Fibroblast of lung (primary cell): ENCODE data around the gene CDYL. TPM values are rescaled to one million over a fixed set of nuclear protein-coding genes. Genes with fewer than 3 reads are reported as not detected.

ENCODE experiments used
- DNase-seq, 2 donors: peaks; one replicate each; pipeline versions ENCODE4 v3.0.0 to v3.0.0-alpha.2; 2010; ENCODE audit warnings: low read depth in 2 of 2
- H2AFZ ChIP-seq: 2 replicates; pipeline ENCODE4 v1.5.1; 2012; ENCODE audit warnings: low read length, control low read depth, inconsistent platforms
- H3K27ac ChIP-seq: 2 replicates; pipeline ENCODE4 v1.5.1; 2011; ENCODE audit warnings: low read length, control low read depth; ENCODE audit not compliant: insufficient read depth
- H3K27me3 ChIP-seq: 2 replicates; pipeline ENCODE4 v1.5.1; 2011; ENCODE audit warnings: mild to moderate bottlenecking, low read length; ENCODE audit not compliant: control insufficient read depth, insufficient read depth
- H3K36me3 ChIP-seq: 2 replicates; pipeline ENCODE4 v1.5.1; 2011; ENCODE audit warnings: low read length; ENCODE audit not compliant: control insufficient read depth, insufficient read depth
- H3K4me1 ChIP-seq: 2 replicates; pipeline ENCODE4 v1.5.1; 2011; ENCODE audit warnings: low read length; ENCODE audit not compliant: control insufficient read depth, insufficient read depth; ENCODE audit errors: extremely low read depth
- H3K4me2 ChIP-seq: 2 replicates; pipeline ENCODE4 v1.5.1; 2011; ENCODE audit warnings: low read length, control low read depth; ENCODE audit not compliant: insufficient read depth; ENCODE audit errors: extremely low read depth
- H3K4me3 ChIP-seq, 4 experiments: fragments of 200-600 bp in 1 of 4; sonication (generic) in 1 of 4; replicated peaks in 1 of 4; 2 replicates each; pipeline ENCODE4 v1.5.1; 2011 to 2016; ENCODE audit warnings: low read length in 4 of 4, low read depth in 3 of 4, mild to moderate bottlenecking in 3 of 4, control low read depth in 2 of 4, inconsistent platforms in 1 of 4, mixed read lengths in 1 of 4; ENCODE audit not compliant: insufficient read depth in 1 of 4; ENCODE audit errors: control extremely low read depth in 1 of 4
- H3K79me2 ChIP-seq: 2 replicates; pipeline ENCODE4 v1.5.1; 2012; ENCODE audit warnings: mild to moderate bottlenecking, low read length, inconsistent platforms; ENCODE audit not compliant: control insufficient read depth, insufficient read depth
- H3K9ac ChIP-seq: 2 replicates; pipeline ENCODE4 v1.5.1; 2011; ENCODE audit warnings: mild to moderate bottlenecking, low read length, control low read depth; ENCODE audit not compliant: insufficient read depth
- H3K9me3 ChIP-seq: 2 replicates; pipeline ENCODE4 v1.5.1; 2012; ENCODE audit warnings: low read depth, low read length; ENCODE audit not compliant: control insufficient read depth, insufficient read depth
- H4K20me1 ChIP-seq: 2 replicates; pipeline ENCODE4 v1.5.1; 2011; ENCODE audit warnings: low read length; ENCODE audit not compliant: control insufficient read depth, insufficient read depth; ENCODE audit errors: extremely low read depth
- EZH2 ChIP-seq: IDR thresholded peaks from 2 replicates; pipeline ENCODE4 v1.5.1; 2012; ENCODE audit warnings: low read length, control low read depth, mild to moderate bottlenecking; ENCODE audit errors: missing control alignments
- polyA plus RNA-seq, 2 donors: library from polyadenylated mRNA; depleted of rRNA in 1 of 2; stranded (reverse) in 1 of 2; unstranded in 1 of 2; fragments of >200 nt; gene quantifications; 2 replicates each; pipeline ENCODE4 v1.2.1, GENCODE V29; 2011 to 2012; ENCODE audit warnings: missing spikeins in 1 of 2
- total RNA-seq: library from RNA; depleted of rRNA; stranded (reverse); fragments of >200 nt; gene quantifications from 2 replicates; pipeline ENCODE4 v1.2.1, GENCODE V29; 2014
- TF ChIP-seq, protein P1 (sequence below), 2 donors: IDR thresholded peaks in 1 of 2; conservative IDR thresholded peaks in 1 of 2; 1 replicate in 1 of 2; 2 replicates in 1 of 2; pipeline ENCODE4 v1.5.1; 2011 to 2012; ENCODE audit warnings: low read length in 2 of 2, control low read depth in 1 of 2, inconsistent platforms in 1 of 2, low read depth in 1 of 2, mild to moderate bottlenecking in 1 of 2

Gene CDYL
- total and polyA plus RNA-seq, 2 donors (not counting 1 experiment from before 2014, with no cell fraction given) = 20.6 to 24.9 TPM

DNA sequence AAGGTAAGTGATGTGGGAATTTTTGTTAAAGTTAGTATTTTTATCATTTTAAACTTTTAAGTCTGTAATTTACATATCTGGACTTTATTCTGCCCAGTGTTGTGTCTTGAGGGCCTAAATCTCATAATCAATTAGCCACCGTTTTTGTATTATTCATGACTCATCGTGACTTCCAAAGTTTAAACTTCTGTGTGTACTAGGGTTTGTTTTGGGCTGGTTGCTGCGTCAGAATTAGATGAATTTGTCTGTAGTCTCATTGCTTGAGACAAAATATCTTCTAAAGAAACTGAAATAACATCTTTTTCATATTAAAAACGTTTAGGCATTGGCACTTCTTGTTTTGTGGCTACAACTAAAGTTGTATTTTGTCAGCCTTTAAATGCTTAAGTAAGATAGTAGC is 41.3 kb downstream of the CDYL start:
- H3K9me3 ChIP-seq = no peaks in the 10 kb centered on the region
- no peak overlapping the region for H3K9ac ChIP-seq
- no peaks in the 10 kb centered on the region for H3K27me3 ChIP-seq
- H3K79me2 ChIP-seq = peaks cover 46% of the 10 kb centered on the region
- H3K4me3 ChIP-seq = no peak overlapping the region
- no peak overlapping the region for H3K4me2 ChIP-seq
- no peaks in the 10 kb centered on the region for H3K36me3 ChIP-seq
- no peak overlapping the region for H2AFZ ChIP-seq
- no peak overlapping the region for H3K27ac ChIP-seq
- DNase-seq = peak in 1 of 2 donors; percentile 56
- no peak for TF ChIP-seq EZH2
- TF ChIP-seq, protein P1, sequence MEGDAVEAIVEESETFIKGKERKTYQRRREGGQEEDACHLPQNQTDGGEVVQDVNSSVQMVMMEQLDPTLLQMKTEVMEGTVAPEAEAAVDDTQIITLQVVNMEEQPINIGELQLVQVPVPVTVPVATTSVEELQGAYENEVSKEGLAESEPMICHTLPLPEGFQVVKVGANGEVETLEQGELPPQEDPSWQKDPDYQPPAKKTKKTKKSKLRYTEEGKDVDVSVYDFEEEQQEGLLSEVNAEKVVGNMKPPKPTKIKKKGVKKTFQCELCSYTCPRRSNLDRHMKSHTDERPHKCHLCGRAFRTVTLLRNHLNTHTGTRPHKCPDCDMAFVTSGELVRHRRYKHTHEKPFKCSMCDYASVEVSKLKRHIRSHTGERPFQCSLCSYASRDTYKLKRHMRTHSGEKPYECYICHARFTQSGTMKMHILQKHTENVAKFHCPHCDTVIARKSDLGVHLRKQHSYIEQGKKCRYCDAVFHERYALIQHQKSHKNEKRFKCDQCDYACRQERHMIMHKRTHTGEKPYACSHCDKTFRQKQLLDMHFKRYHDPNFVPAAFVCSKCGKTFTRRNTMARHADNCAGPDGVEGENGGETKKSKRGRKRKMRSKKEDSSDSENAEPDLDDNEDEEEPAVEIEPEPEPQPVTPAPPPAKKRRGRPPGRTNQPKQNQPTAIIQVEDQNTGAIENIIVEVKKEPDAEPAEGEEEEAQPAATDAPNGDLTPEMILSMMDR (conservative IDR thresholded peaks at IDR 0.05 in 1 of 2, IDR thresholded peaks at IDR 0.05 in 1 of 2; ENCODE audit: low read depth in 1 of 2, low read length in 2 of 2) = no peak
- H4K20me1 ChIP-seq = no peaks in the 10 kb centered on the region
- no peaks in the 10 kb centered on the region for H3K4me1 ChIP-seq

DNA sequence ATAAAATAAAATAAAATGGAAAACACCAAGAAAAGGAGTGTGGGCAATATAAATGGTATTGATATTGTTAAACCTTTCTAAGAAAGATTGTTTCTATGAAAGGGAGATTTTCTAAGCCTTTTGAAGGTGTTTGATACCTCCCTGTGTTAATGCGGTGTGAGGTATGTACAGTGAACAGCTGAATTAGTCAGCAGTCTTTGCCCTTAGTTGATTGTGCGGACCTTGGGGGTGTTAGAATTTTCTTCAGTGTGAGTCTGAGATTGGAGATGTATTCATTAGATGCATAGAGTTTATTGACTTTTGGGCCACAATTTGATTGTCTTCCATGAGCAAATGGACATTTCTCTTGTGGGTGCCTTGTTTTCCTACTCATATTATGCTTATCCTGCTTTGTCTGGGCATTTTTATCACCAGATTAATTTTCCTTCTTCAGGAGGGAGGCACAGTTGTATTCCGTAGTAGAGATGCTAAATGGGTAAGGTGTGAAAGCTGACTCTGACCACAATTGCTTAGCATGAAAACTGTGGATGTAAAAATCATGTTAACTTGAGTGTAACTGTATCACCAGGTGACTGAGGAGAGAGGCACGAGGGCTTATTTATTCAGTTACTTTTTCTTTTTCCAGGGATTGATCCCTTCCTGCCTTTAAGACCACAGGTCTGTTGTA is 42.2 kb downstream of the CDYL start:
- Histone ChIP-seq H3K9me3 (no peaks in the 10 kb centered on the region), H3K27ac (no peak overlapping the region), H3K27me3 (no peaks in the 10 kb centered on the region), H3K36me3 (no peaks in the 10 kb centered on the region), H3K9ac (no peak overlapping the region), H4K20me1 (no peaks in the 10 kb centered on the region), H3K4me2 (no peak overlapping the region), H3K4me1 (no peaks in the 10 kb centered on the region), H2AFZ (no peak overlapping the region), H3K4me3 (no peak overlapping the region), H3K79me2 (peaks cover 45% of the 10 kb centered on the region)
- TF ChIP-seq, protein P1 (conservative IDR thresholded peaks at IDR 0.05 in 1 of 2, IDR thresholded peaks at IDR 0.05 in 1 of 2; ENCODE audit: low read depth in 1 of 2, low read length in 2 of 2) = no peak
- no peak for TF ChIP-seq EZH2
- DNase-seq = no peak

DNA sequence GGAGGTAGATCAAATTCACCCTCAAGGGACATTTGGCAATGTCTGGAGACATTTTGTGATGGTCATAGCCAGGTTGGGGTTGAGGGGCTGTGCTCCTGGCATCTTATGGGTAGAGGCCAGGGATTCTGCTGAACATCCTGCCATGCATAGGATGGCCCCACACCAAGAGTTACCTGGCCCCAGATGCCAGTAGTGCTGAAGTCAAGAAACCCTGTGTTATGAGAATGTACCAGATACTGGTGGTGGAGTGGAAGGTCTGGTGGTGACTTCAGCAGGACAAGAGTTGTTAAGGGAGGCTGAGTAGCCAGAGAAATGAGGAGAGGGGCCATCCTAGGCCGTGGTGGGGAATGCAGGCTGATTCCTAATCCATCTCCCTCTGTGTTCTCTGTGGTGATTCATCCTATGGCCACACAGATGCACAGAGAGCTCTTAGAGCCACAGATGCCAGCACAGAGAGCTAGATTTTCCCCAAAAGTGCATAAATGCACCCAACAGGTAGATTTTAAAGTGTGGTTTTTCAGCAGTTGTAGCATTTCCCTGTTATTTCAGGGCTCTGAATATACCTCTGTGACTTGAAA is 43.6 kb downstream of the CDYL start:
- no peaks in the 10 kb centered on the region for H4K20me1 ChIP-seq

More for the DNA sequence above, 43.6 kb downstream of the CDYL start:
- H3K4me2 ChIP-seq = no peak overlapping the region
- H3K27me3 ChIP-seq = no peaks in the 10 kb centered on the region
- no peak overlapping the region for H3K27ac ChIP-seq
- peak in 1 of 2 donors; percentile 34 for DNase-seq
- H2AFZ ChIP-seq = no peak overlapping the region
- H3K9ac ChIP-seq = no peak overlapping the region
- H3K79me2 ChIP-seq = peaks cover 34% of the 10 kb centered on the region
- H3K4me1 ChIP-seq = no peaks in the 10 kb centered on the region
- H3K4me3 ChIP-seq = no peak overlapping the region
- TF ChIP-seq EZH2 = no peak
- TF ChIP-seq, protein P1 (conservative IDR thresholded peaks at IDR 0.05 in 1 of 2, IDR thresholded peaks at IDR 0.05 in 1 of 2; ENCODE audit: low read depth in 1 of 2, low read length in 2 of 2) = no peak
- H3K36me3 ChIP-seq = no peaks in the 10 kb centered on the region
- no peaks in the 10 kb centered on the region for H3K9me3 ChIP-seq
